RPMI8226 (cell line): ENCODE measurements around the gene DRD2.
A peak's percentile ranks its signal among the peaks of the same experiment; 100 is the strongest.

ENCODE experiments used
- DNase-seq: peaks from one replicate; pipeline ENCODE4 v3.0.0-alpha.2; 2015

Gene DRD2

DNA sequence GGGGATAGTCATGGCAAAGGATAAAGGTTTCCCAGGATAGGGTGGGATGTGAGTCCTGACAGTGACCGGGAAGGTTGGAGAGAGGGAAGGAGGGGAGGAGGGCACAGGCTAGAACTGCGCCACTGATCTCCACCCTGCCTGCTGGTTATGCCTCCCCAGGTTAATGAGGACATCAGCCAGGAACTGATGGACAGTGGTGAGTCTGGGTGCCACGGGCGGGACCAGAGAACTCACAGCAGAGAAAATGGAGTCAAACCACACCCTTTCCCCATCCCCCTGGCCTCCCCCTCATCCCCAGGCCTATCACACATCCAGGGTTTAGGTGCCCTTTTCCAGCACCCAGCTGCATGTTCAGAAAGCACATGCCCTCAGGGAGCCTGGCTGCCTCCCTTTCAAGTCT, 77.4 kb downstream of the DRD2 start:
- no peak for DNase-seq

DNA sequence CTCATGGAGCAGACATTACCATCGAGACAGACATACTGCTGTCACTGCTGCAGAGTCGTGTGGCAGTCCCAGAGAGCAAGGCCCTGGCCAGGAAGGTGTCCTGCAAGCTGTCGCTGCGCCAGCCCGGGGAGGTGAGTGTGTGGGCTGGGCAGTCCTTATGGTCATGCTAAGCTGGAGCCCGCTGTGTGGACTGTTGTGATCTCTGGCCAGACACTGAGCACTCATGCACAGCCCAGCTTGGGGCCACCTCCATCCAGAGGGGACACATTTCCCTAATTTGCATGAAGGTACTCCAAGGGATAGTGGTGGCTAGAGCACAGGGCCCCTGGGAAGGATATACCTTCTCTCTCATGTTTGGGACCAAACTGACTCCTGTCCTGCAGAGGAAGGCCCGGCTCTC, 78.0 kb downstream of the DRD2 start:
- no peak for DNase-seq

DNA sequence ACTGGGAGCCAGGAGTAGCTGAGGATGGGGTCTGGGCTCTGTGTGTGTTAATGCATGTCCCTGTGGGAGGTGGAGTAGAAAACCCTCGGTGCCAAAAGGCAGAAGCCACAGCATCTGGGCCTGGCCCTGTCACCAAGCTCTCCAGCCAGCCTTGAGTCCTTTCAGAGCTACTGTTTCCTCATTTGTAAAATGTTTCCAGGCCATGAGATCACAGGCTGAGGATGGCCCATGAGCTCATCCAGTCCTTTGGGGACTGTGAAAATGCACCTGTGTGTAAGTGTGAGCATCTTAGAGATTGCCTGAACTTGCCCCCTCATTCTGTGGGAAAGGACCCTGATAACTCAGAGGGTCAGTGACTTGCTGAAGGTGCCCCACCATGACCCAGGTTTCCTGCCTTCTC, 78.5 kb downstream of the DRD2 start:
- no peak for DNase-seq

DNA sequence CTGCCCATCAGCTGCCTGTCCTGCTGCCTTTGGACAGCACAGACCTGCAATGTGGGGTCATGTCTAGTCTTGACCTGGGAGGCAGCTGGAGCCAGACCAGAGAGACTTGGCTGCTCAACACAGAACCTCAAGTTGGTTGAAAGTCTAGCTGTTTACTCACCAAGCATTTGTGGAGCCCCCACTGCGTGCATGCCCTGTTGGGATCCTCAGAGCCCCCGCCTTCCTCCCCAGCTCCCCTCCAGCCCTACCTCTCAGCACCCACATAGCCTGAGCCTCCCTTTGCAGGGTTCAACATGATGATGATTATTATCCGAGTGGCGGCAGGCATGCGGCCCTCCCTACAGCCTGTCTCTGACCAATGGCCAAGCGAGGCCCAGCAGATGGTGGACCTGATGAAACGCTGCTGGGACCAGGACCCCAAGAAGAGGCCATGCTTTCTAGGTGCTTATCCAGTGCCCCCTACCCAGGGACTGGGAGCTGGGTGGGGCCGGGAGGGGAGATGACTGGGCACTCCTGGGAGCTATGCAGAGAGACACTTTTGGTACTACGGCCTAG, 79.3 kb downstream of the DRD2 start:
- no peak for DNase-seq

DNA sequence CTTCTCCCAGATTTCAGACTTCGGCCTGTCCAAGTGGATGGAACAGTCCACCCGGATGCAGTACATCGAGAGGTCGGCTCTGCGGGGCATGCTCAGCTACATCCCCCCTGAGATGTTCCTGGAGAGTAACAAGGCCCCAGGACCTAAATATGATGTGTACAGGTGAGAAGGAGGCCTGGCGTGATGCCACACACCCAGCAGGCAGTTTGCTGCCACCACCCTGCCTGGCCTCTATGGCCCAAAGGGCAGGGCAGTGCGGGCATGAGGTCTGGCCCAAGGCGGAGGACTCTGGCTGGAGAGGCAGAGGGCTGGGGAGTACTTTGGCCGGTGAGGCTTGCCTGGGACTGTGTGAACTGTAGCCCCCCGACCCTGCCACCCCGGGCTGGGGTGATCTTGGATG, 80.3 kb downstream of the DRD2 start:
- no peak for DNase-seq

DNA sequence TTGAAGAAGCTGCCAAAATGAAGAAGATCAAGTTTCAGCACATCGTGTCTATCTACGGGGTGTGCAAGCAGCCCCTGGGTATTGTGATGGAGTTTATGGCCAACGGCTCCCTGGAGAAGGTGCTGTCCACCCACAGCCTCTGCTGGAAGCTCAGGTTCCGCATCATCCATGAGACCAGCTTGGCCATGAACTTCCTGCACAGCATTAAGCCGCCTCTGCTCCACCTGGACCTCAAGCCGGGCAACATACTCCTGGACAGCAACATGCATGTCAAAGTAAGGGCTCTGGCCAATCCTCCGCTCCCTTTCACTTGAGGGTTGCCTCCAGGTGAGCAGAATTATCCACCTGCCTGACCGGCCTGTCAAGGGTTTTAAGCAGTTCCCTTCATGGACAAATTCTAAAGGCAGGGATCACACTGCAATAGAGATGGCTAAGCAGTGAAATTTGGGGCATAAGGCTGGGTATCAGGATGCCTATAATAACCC, 81.7 kb downstream of the DRD2 start:
- DNase-seq, result no peak

DNA sequence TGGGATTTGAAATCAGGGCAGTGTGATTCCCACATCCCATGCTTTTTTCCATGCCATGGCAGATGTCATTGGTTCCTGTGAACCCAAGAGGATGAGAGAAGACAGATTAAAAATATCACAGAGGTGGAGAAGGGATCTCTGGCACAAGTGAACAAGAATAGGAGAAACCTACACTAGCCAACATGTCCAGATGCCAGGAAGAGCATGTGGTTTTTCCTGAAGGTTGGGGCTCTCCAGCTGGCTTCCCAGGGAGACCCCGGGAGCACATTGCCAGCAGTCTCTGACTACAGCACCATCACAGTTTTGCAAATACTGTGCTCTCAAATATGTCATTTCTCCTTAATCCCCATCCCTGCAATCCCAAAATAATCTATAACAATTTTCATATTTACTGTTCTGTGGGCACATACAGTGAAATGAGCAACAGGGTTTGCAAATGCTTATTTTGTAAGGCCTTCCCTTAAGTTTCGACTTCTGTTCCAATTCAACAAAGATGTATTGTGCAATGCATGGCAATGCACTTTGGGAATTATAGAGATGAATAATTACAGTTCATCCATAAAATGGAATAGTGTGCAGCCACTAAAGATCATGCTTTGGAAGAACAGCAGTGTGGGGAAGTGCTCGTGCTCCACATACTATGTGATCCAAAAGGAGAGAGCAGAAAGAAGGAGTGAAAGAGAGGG, 82.8 kb downstream of the DRD2 start:
- no peak for DNase-seq

DNA sequence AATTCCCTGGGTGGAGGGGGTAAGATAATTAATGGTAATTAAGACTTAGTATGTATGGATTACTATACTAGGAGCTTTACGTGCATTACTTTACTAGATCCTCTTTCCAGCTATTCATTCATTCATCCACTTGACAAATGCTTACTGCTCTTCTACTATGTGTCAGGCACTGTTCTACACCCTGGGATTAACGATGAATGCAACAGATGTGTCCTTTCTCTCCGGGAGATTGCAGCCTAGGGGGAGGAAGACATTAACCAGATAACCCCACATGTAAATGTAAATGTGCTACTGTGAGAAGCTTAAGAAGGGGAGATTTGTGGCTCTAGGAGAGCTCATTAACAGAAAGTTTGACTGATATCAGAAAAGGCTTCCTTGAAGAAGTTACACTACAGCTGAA, 85.9 kb downstream of the DRD2 start:
- no peak for DNase-seq

DNA sequence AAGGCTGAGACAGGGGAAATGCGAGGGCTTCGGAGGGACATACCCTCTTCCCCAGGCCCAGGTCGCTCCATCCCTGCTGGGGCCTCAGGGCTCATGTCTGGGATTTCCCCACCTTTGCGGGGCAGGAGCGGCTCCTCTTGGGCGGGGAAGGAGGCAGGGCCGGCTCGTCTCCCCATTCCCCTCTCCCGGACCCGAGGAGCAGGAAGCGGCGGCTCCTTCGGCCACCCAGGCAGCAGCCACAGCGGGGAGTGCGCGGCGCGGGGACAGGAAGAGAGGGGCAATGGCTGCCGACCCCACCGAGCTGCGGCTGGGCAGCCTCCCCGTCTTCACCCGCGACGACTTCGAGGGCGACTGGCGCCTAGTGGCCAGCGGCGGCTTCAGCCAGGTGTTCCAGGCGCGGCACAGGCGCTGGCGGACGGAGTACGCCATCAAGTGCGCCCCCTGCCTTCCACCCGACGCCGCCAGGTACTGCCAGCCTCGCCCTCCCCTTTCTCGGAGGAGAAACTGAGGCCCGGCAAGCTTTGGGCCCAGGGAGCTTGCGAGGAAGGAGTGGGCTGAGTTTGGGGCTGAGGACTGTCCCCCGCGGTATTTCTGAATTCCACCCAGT, 87.5 kb downstream of the DRD2 start, which contains the start of gene ANKK1:
TSS of gene ANKK1 (plus strand) at position 175 of the 607 bp plus-strand sequence. CDS start at position 281, 106 bp downstream.
- DNase-seq, result peak; percentile 32

DNA sequence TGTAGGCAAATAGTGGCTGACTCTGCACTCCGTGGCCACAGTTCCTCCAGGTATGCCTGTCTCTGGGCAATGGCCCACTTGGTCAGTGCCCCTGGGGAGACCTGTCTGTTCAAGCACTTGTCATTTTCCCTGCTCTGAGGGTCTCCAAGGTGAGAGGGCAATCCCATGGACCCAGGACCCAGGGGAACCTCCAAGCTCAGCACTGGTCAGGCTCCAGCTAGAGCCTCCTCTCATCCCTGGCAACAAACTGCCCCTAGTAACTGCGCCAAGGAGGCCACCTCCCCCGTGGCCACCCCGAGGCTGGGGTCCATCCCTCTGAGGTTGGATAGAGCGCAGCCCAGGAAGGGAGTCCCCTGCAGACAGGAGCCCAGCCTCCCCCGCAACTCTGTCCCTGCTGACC, 88.3 kb downstream of the DRD2 start:
- DNase-seq, result no peak

DNA sequence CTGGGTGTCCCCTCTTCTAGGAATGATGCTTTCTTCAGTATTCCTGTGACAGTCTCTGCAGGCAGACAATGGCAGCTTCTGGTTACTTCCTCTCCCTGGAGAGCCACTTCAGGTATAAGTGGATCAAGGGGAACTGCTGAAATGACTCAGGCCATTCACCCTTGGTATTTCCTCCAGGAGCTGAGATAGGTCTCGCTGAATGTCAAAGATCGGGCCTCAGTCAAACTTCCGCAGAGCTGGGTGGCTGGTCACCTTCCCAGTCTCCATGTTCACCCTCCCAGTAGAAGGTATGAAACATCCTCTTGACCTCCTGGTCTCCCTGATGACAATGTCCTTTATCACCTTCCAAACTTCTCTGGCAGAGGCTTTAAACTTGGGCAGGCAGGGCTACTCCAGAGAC, 89.4 kb downstream of the DRD2 start:
- no peak for DNase-seq

DNA sequence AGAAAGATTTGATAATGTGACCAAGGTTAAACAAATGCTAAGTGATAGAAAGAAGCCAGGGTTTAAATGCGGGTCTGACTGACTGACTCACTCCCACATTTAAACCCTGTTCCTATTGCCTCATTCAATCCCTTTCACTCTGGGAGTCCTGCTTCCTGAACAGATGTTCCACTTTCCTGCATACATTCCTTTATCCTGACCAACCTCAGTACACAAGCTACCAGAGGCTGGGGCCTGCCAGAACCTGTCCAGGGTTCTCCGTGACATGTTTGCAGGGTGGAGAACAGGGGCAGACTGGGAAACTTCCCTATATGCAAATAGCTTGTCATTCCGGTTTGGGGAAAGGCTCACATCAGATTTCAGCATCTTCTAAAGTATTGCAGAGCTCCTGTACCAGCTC, 90.6 kb downstream of the DRD2 start:
- no peak for DNase-seq

DNA sequence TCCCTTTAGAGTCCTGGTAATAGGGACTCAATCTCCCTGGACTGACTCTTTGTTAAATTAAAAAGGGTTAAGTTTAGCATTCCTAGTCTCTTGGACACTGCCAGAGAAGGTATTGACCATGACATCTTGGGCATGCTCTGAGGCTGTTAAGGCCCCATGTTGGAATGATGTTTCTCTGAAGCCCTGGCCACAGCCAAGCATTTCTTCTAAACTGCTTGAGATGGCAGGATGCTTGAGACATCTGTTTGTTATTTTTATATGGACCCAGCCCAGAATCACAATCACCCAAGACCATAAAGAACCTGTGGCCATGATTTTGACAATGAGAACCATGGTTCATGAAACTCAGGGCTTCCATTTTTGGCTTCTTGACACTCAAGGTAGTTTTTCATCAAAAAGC, 93.1 kb downstream of the DRD2 start:
- DNase-seq, result no peak

DNA sequence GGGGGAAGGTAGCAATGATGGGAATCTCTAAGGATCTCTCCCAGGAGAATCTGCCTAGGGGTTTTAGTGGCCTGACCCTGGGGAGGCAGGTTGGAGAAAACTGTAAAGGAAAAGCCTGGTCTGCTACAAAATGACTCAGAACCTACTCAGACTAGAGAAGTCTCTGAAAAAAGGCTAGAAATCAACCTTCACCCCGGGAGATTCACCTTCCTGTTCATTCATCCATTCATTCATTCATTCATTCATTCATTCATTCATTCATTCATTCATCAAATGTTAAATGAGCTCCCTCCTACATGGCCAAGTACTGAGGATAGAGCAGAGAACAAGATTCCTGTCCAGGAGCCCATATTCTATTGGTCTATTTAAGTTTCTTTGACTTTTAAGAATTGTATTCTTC, 96.5 kb downstream of the DRD2 start:
- no peak for DNase-seq

DNA sequence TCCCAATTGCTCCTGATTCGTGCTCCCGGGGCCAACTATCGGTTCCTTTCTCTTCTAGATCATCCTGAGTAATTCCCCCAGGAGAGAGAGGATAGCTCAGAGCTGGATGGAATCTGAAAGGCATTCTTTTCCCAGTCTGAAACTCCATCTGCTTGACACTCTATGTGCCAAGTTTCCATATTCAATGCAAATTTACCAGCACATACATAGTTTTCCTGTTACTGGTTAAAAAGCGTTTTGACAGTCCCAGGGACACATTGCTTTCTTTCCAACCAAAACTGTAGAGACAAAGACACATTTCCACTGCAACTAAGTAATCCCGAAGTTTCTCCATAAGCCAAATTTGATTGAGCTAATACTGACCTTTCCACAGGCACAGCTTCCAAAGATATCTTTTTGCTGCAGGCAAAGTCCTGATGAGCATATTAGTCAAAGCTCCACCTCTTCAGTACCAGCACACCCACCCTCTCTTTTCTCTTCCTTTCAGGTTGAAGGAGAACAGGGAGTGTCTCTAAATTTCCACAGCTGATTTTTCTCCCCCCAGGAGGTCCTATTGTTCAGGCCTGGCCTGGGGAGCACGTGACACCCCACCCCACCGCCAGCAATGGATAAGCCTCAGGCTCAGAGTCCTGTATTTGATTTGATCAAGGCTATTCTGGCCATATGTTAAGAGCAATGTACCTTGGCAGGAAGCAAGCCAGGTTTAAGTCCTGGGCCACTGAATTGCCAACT, 97.4 kb downstream of the DRD2 start:
- DNase-seq, result no peak

DNA sequence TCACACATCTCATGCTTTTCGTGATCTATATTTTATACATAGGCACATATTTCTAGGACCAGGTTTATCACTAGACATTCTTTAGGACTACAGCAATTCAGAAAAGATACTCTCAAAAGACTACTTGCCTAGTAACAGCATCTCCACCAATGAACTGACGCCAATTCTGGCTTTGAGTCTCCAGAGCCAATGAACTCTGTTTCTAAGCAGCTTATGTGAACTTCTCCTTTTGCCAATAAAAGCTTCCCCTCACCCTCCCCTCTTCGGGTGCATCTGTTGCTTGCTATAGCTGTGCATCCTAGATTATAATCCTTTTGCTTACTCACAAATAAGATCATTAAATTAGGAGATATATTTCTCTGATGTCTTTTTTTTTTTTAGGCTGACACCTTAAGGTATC, 99.0 kb downstream of the DRD2 start:
- DNase-seq, result no peak

DNA sequence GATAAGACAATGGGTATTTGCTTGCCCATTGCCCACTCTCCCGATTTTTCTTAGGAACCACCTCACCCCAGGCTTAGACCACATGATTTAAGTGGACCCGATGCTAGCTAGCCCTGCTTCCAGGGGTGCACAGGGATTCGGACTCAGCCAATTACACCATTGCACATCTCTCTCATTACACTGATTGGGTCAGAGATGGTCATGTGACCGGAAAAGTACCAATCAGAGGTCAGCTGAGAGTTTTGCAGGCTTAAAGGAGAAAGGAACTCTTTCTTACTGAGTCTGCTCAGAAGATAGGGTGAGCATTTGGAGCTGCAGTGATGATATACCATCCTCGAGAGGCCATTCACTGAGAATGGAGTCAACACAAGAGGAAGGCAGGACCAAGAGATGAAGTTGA, 99.8 kb downstream of the DRD2 start:
- DNase-seq, result no peak

DNA sequence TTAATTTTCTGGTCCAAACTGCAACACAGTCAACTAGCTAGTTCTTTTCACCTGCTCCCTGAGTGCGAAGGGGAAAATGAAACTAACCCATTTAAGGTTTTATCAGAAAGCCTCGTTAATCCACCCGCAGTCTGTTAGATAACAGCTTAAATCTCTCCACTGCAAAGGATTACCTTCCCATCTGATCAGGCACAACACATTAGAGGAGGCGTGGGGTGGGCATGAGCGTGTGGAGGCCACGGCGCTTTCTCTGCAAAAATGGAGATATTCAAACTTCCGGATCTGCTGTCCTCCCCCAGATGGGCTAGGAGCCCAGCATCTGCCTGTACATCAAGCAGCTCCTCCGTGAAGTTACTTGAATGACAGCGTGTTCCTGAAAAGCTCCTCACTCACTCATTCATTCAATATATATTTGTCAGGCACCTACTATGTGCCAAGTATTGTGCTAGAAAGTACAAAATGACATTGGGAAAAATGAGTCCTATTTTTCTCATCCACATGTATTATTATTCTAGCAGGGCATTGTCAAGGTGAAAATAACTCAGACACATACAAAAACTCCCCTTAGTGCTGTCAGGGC, 101.1 kb downstream of the DRD2 start:
- no peak for DNase-seq

DNA sequence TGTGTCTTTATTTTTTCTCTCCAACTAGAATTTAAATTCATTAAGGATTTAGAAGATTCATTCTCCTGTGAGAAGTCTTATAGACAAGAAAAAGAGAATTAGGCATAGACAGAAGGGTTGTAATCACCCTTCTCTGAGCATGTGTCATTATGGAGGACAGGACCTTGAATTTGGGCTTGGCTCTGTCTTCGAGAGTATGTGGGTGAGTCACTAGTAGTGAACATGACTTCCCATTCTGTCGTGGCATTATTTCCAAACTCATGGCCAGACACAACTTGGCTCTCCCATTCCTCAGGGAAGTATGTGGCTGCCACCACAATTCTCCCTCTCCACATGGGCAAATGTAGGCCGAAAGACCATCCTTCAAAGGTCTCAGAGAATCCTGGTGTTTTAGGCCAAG, 101.9 kb downstream of the DRD2 start:
- DNase-seq, result no peak

DNA sequence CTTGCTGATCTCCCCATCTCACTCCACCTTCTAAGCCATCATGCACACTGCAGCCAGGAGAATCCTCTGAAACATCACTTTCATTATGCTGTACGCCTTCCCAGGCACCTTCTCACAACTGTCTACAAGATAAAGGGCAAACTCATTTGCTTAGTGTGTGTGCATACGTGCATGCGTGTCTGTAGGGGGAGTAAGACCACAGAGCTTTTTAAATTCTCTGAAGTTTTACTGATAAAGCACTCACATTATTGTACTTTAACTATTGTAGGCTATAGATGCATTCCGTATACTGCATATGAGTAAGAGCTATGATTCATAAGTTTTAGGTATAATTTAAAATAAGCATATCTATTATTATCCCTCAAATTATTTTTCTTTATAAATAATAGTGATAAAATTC, 102.9 kb downstream of the DRD2 start:
- DNase-seq, result no peak

DNA sequence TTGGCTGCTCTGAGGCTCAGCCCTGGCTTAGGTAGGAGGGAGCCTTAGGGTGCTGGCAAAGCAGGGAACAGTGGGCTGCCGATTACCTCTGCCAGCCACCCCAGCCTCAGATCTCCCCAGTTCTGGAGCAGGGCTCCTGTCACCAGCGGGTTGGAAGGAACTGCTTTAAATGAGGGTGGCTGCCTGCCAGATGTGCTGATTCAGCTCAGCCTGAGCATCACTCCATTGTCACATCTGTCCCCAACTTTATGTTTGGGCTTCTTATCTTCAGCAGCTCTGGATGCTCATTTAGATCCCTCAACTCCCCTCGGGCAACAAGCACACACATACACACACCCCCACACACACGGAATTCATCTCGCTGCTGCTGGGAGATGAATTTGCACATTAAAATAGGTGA, 104.6 kb downstream of the DRD2 start:
- no peak for DNase-seq

DNA sequence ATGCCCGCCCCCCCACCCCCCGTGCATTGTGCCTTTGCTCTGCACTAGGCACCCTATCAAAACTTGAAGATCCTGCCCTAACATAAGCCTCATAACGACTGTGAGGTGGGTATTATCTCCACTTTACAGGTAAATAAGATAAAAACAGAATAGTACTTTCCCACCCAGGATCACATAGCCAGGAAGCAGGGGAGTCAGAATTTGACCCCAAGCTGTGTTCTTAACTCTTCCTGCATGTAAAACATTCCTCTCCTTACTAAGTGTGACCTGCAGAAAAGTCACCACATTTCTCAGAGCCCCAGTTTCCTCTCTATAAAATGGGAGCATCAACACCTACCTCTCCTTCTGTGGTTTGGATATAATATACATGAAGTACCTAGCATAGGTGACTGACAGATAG, 105.8 kb downstream of the DRD2 start:
- no peak for DNase-seq

DNA sequence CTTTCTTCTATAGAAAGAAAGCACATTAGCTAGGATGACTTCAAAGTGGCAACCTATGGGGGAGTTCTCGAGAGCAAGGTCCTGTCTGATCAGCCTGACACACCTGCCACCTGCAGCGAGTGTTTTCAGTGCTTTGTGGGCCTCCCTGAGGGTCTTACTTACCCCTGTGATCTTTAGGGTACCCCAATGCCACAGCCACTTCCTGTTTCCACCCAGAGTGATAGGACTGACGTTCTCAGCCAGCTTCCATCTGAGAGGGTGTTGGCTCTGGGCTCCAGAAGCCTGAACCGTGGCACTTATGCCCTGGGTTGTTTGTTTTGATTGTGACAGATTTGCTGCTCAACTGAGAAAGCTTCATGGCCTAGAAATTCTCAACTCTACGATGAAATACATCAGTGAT, 109.3 kb downstream of the DRD2 start:
- DNase-seq, result no peak
